ENCODE results near the gene MAPKBP1.

The MAPKBP1 gene

DNA sequence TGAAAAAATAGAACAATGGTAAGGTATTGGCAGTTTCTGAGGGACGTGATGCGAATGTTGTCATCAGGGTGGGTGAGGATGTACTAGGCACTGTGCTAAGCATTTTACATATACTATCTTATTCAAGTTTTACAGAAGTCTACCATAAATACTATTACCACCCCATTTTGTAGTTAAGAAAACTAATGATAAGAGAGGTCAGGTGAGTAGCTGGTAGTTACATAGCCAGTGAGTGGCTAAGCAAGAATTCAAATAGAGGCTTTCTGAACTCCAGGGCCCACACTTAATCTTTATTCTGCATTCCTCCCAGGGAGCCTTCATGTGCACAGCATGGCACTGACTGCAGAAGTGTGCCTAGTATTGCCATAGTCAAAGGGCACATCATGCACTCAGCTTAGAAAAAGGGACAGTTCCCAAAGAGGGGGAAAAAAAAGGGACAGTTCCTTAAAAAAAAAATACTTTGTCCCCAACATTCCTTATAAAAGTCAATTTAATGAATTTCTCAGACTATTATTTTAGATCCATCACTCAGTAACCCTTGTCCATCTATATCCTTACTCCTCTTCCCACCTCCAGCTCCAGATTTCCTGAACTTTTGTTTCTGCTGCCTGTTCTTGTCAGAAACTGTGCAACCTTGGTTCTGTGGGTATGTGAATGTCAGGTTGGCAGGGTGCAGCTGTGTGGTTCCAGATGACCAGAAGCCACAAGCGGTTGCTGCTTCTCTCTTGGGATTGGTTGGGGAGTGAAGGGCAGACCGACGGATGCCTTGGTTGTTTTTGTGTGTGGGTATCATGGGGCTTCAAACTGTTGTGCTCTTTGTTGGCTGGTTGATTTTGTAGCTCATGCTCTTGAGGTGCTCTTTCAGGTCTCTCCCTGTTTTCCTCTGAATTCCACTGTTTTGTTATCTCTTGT is 8.3 kb downstream of the MAPKBP1 start:
- DNase-seq: no peak

DNA sequence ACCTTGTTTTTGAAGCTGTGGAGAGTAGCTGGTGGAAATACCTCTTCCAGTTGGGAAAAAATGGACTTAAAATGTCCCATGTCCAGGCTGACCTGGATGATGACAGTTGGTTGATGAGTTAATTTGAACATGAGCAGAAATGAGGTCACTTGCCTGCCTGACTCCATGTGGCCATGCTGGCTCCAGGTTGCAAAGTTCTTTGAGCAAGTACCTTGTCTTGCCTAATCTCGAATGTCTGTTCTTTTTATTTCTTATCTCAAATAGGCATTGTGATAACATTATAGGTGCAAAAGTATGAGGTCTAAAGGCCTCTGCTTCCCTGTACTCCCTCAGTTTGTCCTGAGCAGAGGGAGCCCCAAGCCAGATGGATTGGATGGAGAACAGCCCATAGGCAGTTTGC is 9.0 kb downstream of the MAPKBP1 start:
- no peak for DNase-seq

DNA sequence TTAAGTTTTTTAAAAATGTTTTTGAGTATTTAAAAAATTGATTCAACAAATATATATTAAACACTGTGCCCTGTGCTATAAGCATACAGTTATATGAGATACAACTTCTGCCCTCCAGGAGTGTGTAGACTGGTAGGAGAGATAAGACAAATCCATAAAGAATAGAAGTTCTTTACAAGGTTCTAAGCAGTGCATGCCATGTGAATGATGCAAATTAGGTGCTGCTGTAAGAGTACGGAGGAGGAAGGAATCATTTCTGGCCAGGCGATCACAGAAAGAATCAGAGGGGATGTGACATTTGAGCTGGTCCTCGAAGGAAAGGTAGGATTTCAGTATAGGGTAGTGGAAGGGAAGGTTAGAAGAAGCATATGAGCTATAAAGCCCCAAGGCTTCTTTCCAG is 14.0 kb downstream of the MAPKBP1 start:
- no peak for DNase-seq

DNA sequence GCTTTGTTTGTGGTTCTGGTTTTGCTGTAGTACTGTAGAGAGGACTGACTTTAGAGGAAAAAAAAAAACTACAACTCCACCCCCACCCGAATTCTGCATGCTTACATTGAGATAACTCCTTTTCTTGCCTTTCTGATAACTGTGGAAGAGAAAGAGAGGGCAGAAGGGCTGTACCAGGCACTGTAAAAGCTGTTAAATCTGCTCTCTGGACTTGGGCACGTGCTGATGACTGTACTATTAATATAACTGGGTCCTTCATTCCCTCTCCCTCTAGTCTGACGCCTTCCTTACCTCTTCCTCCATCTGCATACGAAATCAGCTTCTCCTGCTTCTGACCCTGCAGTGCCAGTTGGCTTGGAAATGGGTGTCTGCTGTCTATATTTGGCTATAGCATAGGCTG is 15.0 kb downstream of the MAPKBP1 start:
- DNase-seq: no peak

DNA sequence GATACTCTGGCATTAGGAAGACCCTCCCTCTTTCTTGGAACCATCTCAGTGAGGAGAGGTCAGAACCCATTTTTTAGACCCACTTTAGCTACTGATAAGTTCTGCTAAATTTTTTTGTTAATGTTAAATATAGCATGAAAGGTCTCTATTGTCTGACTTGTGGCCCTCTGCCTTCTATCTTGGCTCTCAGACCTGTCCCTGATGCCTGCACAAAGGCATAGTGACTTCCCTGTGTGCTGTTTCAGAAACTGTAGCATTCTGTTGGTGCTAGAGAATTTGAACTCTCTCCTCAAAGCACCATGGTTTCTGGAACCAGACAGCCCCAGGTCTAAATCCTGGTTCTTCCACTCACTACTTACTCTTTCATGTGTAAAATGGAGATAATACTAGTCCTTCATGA is 15.4 kb downstream of the MAPKBP1 start:
- DNase-seq: no peak

DNA sequence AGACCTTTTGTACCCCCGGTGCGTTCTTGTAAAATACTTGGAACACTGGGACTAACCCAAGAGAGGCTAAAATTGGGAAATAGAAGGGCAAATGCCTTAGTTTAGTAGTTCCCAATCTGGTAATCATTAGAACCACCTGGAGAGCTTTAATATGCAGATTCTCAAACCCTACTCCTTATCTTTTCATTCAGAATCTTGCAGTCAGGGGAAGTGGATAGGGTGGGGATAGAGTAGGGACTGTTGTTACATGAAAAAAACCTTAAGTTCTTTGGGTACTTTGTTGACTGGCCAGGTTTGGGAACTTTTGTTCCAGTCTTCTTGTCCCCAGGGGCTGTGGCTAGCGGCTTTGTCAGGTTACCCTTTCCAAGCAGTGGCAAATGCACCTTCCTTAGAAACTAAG is 15.9 kb downstream of the MAPKBP1 start:
- DNase-seq: no peak

DNA sequence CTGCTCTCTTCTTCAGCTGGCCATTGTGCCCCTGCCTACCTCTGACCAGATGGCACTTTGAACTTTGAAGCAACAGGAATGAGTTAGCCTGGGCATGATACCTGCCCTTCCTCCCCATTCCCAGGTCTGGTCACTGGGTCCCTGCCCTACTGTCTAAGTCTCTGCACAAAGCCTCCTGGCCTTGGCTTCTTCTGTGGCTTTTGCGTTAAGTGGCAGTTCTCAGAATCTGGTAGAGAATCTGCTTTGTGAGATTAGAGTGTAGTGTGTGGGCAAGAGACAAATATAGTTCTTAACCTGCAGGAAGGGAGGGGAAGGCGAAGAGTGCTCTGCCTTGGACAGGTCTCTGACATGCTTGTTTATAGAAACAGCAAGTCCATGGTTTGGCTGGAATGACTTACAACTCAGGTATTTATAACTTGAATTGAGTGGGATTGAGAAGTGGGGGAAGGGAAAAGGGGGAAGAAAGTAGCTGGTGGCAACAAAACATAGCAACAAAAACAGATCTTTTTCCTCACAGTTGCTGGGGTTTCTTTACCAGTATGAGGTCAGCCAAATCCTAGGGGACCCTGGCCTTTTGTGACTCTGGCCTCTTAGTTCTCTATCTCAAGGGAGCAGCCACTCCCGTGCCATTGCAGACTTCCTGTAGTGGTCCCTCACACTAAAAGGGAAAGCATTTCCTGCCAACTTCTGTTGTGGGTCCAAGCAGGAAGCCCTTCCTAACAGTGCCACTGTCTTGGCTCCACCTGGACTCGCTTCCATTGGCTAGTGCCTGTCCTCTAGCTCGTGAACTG is 16.7 kb downstream of the MAPKBP1 start:
- no peak for DNase-seq

DNA sequence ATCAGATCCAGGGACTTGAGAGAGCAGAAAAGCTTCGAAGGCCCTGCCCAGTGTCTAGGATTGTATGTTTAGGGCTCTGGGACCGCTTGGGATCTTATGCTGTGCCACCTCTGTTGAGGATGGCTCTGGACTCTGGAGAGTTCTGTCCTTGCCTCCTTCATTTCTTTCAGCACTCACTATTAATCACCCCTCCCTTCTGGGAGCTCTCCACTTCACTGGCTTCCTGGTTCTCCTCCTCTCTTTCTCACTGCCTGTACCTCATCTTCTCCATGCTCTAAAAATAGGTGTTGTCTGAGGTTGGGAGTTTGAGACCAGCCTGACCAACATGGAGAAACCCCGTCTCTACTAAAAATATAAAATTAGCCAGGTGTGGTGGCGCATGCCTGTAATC is 17.3 kb downstream of the MAPKBP1 start:
- DNase-seq: no peak

DNA sequence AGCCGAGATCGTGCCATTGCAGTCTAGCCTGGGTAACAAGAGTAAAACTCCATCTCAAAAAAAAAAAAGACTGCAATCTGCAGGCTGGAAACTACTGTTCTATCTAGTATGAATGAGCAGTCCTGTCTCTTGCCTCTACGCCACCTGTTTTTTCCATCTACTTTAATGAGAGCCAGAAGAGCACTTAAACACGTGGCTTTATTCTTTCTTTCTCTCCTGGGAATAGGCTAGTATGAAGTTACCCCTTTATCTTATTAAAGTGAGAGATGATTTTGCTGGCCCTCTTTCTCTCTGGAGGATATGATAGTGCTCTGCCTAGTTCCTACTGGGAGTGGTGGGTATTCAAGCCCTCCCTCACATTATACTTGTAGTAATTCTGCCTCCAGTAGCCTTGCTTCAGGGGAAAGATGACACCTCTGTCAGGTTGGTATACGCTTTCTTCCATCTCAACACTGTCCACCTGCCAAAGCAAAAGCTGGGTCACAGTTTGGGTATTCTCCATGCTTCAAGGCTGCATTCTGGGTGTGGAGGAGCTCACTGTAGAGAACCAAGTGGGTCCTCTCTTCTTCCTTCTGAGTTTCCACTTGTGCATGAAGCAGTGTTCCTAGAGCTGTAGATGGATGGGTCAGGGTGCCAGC is 17.8 kb downstream of the MAPKBP1 start:
- no peak for DNase-seq

DNA sequence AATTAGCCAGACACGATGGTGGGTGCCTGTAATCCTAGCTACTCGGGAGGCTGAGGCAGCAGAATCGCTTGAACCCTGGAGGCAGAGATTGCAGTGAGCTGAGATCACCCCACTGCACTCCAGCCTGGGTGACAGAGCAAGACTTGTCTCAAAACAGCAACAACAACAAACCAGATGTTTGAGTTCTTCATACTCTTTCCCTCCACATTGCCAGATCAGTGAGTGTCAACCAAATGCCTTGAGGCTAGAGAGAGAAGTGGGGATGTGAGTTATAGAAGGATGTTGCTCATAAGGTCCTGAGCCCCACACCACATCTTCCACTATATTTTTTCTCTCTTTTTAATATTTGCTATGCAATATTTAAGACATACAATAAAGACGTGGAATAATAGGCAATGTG is 19.8 kb downstream of the MAPKBP1 start:
- DNase-seq: no peak

DNA sequence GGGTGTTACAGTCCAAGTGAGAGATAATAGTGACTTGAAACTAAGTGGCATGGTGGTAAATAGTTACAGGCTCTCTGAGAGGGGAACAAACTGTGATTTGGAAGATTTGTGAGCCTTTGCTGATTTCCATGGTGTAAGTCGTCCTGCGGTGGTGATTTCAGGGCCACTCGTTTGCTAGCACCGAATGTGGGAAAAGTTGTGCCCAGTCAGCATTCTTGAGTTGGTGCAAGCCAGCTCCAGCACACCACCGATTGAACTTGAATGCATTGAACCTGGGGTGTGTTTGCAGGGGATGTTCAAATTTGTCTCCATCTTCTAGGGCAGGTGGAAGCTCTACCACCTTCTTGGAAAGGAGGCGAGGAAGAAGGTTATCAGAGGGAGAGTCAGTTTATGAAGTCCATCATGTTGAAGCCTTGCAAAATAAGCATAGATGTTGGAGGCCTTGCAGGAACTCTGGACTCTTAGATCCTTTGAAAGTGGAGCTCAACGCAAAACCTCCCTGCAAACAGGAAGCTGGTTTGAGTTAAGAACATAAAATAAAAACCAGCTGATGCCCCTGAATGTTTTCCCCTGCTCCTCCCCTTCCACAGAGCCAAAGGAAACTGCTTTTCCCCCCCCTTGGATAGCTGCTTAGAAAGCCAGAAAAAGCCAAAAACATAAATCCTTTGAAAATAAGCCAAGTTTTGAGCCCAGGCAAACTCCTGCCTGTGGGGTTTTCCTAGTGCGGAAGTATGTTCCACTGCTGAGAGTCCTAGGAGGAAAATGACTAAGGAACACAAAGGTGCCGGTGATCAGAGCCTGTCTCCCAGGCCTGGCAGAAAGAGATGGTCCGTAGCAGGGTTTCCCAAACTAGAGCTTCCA is 21.9 kb downstream of the MAPKBP1 start:
- no peak for DNase-seq

DNA sequence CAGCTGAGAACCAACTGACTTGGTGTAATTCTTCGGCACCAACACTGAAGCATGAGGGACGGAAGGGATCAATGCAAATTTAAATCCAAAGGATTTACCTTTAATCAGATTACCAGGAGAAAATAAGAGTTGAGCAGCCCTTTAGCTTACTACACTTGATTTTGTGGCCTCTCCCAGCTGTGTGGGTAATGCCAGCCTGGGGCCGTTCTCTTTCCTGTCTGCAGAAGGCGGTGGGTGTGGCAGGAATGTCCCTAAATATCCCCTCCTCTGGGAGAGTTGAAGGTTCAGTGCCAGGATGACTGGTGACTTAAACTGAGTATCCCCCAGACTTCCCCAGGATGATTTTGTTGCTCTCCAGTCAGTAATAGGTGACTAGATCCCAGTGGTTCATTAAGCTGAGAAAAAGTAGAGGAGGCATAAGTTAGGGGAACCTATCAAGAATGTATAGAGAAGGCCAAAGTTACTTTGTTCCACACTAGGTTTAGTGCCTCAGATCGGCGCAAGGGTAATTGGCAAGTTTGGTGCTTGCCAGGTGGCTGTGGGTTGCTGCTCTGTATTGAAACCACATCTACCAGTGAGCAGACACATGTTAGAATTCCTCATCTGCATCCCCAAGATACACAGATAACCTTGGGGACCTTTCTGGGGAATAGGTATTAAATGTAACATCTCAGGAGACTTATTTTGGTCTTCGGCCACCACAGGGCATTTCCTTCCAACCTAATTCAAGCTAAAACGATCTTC is 23.1 kb downstream of the MAPKBP1 start:
- no peak for DNase-seq

DNA sequence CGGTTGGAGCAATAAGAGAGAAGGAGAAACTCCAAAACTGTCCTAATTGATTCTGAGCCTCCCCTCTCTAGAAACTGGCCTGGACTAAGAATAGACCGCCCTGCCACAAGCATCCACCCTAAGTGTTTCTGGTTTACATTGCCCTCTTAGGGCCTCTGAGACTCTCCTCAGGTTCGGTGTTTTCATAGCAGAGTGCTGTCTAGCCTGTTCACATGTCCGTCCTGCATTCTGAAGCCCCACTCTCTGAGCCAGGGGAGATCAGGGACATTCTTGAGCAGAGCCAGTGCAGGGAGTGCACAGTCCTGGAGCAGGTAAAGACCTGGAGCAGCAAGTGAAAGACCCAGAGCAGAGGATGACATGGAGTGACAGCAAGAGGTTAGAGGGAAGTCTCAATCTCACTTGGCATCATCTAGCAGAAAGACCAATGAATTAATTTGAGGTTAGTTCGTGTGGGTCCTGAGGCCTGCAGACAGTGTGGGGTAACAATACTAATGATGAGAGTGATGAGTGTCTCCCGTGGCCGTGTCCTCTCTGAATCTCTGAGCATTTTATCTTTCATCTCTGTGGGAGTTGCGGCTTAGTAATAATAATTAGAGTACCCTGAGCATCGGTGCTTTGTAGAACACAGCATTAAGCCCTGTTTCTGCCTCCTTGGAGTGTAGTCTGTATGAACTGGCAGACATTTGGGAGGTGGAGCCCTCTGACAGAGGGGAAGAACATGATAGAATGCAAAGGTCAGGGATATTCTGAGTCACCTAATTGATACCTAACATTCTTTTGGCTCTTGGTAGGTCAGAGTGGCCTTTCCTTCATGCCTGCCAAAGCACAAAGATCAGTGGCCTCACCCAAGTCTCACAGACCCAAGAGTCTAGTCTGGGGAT is 24.6 kb downstream of the MAPKBP1 start:
- no peak for DNase-seq

DNA sequence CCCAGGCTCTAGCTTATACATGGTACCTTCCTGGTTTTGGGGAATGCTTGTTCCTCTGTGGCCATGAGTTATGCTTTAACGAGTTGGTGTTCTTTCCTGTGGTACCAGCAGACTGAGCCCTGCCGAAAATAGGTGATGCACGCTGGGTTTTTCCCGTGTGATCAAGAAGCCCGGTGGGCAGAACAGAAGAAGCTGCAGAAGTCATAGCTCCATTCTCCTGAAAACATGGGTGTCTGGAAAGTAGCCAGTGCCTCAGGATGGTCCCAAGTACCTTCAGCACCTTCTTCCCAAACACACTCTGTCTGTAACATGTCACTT is 25.2 kb downstream of the MAPKBP1 start:
- no peak for DNase-seq

DNA sequence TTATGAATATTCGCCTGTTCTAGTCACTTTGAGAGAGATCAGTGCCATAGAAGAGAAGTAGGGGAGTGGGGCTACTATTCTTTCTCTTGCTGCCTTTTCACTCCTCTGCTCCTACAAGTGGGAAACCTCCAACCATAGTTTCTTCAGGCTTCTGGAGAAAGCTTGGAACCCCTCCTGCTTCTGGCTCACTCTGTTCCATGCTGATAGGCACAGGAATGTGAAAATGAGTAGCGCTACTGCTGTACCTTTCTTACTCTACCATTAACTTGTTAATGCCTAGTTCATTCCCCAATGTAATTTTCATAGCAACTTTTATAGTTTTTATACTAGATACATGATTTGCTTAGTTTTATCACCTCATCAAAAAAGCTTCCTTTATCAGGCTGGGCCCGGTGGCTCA is 26.9 kb downstream of the MAPKBP1 start:
- no peak for DNase-seq

DNA sequence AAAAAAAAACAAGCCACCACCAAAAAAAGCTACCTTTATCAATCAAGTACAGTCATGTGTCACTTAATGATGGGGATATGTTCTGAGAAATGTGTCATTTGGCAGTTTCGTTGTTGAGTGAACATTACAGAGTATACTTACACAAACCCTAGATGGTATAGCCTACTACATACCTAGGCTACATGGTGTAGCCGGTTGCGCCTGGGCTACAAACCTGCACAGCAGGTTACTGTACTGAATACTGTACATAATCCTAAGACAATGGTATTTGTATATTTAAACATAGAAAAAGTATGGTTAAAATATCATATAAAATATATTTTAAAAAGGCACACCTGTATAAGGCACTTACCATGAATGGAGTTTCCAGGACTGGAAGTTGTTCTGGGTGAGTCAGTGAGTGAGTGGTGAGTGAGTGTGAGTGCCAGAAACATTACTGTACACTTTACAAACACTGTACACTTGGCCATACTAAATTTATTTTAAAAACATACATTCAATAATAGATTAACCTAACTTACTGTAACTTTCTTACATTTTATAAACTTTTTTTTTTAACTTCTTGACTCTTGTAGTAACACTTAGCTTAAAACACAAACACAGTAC is 27.7 kb downstream of the MAPKBP1 start:
- no peak for DNase-seq

DNA sequence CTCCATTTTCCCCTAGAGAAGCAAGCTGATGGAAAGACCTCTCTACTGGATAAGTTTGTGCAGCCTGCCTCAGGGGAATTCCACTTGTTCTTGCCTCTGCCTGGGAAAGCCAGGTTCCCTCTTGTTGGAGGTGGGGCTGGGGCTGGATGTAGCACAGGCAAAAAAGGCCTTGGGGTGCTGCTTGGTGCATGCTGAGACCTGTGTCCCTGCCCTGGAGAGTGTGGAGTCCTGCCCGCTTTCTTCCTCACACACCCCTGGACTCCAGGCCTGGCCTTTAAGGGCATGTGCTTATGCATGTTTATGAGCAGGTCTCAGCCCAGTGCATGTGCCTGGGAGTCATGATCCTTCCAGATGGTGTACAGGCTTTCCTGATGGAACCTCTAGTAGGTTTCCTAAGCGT is 30.1 kb downstream of the MAPKBP1 start:
- no peak for DNase-seq

DNA sequence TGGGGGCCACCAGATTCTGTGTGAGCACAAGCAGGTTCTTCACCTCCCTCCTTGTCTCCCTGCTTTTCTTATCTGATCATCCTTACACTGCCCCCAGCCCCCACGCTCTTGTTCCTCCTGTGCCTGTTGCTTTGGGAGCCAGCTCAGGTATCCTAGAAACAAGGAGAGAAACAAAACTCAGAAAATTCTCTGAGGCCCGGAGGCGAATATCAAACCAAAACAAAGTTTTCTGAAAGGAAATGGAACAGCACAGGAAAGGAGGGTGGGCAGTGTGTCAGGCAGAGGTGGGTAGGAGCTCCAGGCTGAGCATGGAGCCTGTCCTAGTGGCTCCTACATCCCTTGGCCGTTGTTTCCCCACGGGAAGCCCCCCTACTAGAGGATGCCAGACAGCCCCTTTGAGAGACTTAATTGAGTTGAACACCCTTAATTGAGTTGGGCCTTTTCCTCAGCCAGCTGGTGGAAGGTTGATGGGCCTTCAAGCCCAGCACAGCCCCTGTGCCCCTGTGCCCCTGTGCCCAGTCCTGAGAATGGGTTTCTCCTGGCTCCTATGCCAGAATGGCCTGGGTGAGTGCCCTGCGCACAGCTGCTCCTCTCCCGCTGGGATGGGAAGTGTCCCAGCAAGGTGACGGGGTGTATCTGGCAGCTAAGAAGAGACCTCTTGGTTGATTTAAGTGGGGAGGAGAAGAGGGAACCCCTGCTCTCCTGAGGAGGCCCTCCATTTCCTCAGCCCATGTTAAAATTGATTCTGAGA is 30.8 kb downstream of the MAPKBP1 start:
- DNase-seq: no peak

DNA sequence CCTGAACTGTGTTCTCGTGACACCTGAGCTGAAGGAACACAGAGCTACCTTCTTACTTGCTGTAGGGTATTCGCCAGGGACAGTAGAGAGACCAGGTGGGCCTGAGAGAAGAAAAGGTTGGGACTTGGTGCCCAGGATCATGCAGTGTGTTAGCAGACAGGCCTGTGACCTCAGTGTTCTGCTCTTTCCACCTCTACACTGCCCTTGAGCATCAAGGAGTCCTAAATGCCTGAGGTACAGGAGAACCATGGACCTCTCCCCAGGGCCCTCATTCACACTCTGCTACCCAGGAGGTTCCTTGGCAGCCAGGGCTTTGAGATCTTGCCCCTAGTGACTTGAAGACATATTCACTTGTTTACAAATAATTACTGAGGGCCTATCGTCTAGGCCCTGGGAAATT is 31.4 kb downstream of the MAPKBP1 start:
- DNase-seq: no peak
